Right kidney (tissue), 9 donors: ENCODE data around the gene LITAFD.
"Not testable (repeated sequence)": the region's sequence is repeated elsewhere in the genome, so short reads cannot be mapped to it uniquely, and the experiment has no call there.

Source experiments
- DNase-seq: peaks from one replicate; pipeline ENCODE4 v3.0.0-alpha.2; 2016
- long read RNA-seq, 8 donors: transcript quantifications; one replicate each; lab custom pipeline, GENCODE V29; 2026

The LITAFD gene
- long read RNA-seq, donor 1: 0 reads
- long read RNA-seq, donor 2: 0 reads
- long read RNA-seq, donor 3: 0 reads
- long read RNA-seq, donor 4: 0 reads
- long read RNA-seq, donor 5: 0 reads
- long read RNA-seq, donor 6: 0 reads
- long read RNA-seq, donor 7: 0 reads
- long read RNA-seq, donor 8: 0 reads

- DNase-seq: no peak
Observed at GRCh38 chr16:8882041-8882617, at the start of gene LITAFD. Gene LITAFD (plus strand): TSS chr16:8882351. CDS start chr16:8884356, 2,005 bp downstream.

GRCh38 chr16:8832717-8833105 is 49.4 kb upstream of the LITAFD start:
- DNase-seq: no peak

- DNase-seq: not testable (repeated sequence)
Observed at GRCh38 chr16:8836797-8837196, 45.4 kb upstream of the LITAFD start.

- DNase-seq: not testable (repeated sequence)
Observed at GRCh38 chr16:8837594-8837993, 44.6 kb upstream of the LITAFD start.

- not testable (repeated sequence) for DNase-seq
Observed at GRCh38 chr16:8842016-8842415, 40.1 kb upstream of the LITAFD start.

GRCh38 chr16:8843296-8843695 is 38.9 kb upstream of the LITAFD start:
- not testable (repeated sequence) for DNase-seq

- DNase-seq: no peak
Observed at GRCh38 chr16:8845699-8846298, 36.4 kb upstream of the LITAFD start.

GRCh38 chr16:8846401-8846932 is 35.7 kb upstream of the LITAFD start:
- DNase-seq: no peak

- DNase-seq: no peak
Observed at GRCh38 chr16:8847145-8847544, 35.0 kb upstream of the LITAFD start.

GRCh38 chr16:8847623-8848022 is 34.5 kb upstream of the LITAFD start:
- DNase-seq: no peak

GRCh38 chr16:8848231-8848938 is 33.8 kb upstream of the LITAFD start:
- DNase-seq: no peak

- no peak for DNase-seq
Observed at GRCh38 chr16:8848939-8849391, 33.2 kb upstream of the LITAFD start.

- DNase-seq: no peak
Observed at GRCh38 chr16:8849411-8850011, 32.6 kb upstream of the LITAFD start.

GRCh38 chr16:8850279-8850885 is 31.8 kb upstream of the LITAFD start:
- DNase-seq: no peak

- no peak for DNase-seq
Observed at GRCh38 chr16:8851761-8852403, 30.3 kb upstream of the LITAFD start.

- DNase-seq: no peak
Observed at GRCh38 chr16:8852534-8852933, 29.6 kb upstream of the LITAFD start.

GRCh38 chr16:8853150-8853549 is 29.0 kb upstream of the LITAFD start:
- DNase-seq: no peak

GRCh38 chr16:8853611-8854010 is 28.5 kb upstream of the LITAFD start:
- DNase-seq: no peak

GRCh38 chr16:8854298-8854948 is 27.7 kb upstream of the LITAFD start:
- no peak for DNase-seq

- DNase-seq: no peak
Observed at GRCh38 chr16:8855051-8855786, 26.9 kb upstream of the LITAFD start.
